ENCODE results near the gene CHN2.
"Not testable (repeated sequence)": the region's sequence is repeated elsewhere in the genome, so short reads cannot be mapped to it uniquely, and the experiment has no call there.

Gene CHN2

GRCh38 chr7:29262191-29262917 lies 67.8 kb downstream of the CHN2 start:
- DNase-seq = no peak

- DNase-seq = not testable (repeated sequence)
Observed at GRCh38 chr7:29263601-29264207, 69.1 kb downstream of the CHN2 start.

- no peak for DNase-seq
Observed at GRCh38 chr7:29265208-29265923, 70.8 kb downstream of the CHN2 start.

GRCh38 chr7:29269935-29270334 lies 75.4 kb downstream of the CHN2 start:
- no peak for DNase-seq

GRCh38 chr7:29270594-29271318 lies 76.2 kb downstream of the CHN2 start:
- DNase-seq = no peak

- DNase-seq = no peak
Observed at GRCh38 chr7:29271319-29271658, 76.7 kb downstream of the CHN2 start.

- no peak for DNase-seq
Observed at GRCh38 chr7:29272057-29272456, 77.5 kb downstream of the CHN2 start.

- DNase-seq = no peak
Observed at GRCh38 chr7:29274146-29275017, 79.8 kb downstream of the CHN2 start.

GRCh38 chr7:29275018-29275318 lies 80.4 kb downstream of the CHN2 start:
- DNase-seq = no peak

GRCh38 chr7:29275493-29275892 lies 80.9 kb downstream of the CHN2 start:
- DNase-seq = no peak

- no peak for DNase-seq
Observed at GRCh38 chr7:29276199-29276598, 81.6 kb downstream of the CHN2 start.

- no peak for DNase-seq
Observed at GRCh38 chr7:29276806-29277205, 82.2 kb downstream of the CHN2 start.

- no peak for DNase-seq
Observed at GRCh38 chr7:29277436-29278215, 83.1 kb downstream of the CHN2 start.

- no peak for DNase-seq
Observed at GRCh38 chr7:29278337-29279069, 83.9 kb downstream of the CHN2 start.

GRCh38 chr7:29281782-29282541 lies 87.4 kb downstream of the CHN2 start:
- peak; percentile 51 for DNase-seq

- no peak for DNase-seq
Observed at GRCh38 chr7:29282819-29283414, 88.3 kb downstream of the CHN2 start.

GRCh38 chr7:29284696-29285443 lies 90.3 kb downstream of the CHN2 start:
- no peak for DNase-seq

- DNase-seq = peak; percentile 35
Observed at GRCh38 chr7:29285444-29285793, 90.8 kb downstream of the CHN2 start.

GRCh38 chr7:29285861-29286260 lies 91.3 kb downstream of the CHN2 start:
- DNase-seq = no peak

Measured in NCI-H1417 treated with DMSO at 0.1 percent for 48 hours (cell line).